WTC11 (cell line): ENCODE data around the gene TSPAN18. TPM values are rescaled to one million over a fixed set of nuclear protein-coding genes. Genes with fewer than 3 reads are reported as not detected.

Experiments used
- ATAC-seq: fragments of 200-7000 bp; cut with Tn5 transposase; 2 replicates; pipeline ENCODE4 v1.10.0; 2021; ENCODE audit warnings: mild to moderate bottlenecking, moderate library complexity
- CTCF ChIA-PET: fragments of 300-600 bp; sonication (Branson Sonifier 250); formaldehyde crosslinking; loops from one replicate; lab custom pipeline; 2021; ENCODE audit warnings: antibody characterized with exemption; lab: Charles Lee
- POLR2A ChIA-PET: fragments of 350-600 bp; sonication (Branson Sonifier 250); formaldehyde crosslinking; loops from one replicate; lab custom pipeline; 2021; ENCODE audit warnings: antibody characterized with exemption; lab: Charles Lee
- DNase-seq: peaks from one replicate; pipeline ENCODE4 v3.0.0; 2021; ENCODE audit warnings: low spot score
- H3K27ac Mint-ChIP-seq: 2 replicates; pipeline ENCODE4 v1.8.0; 2021; ENCODE audit warnings: mixed read lengths
- H3K27me3 Mint-ChIP-seq: 2 replicates; pipeline ENCODE4 v1.8.0; 2021; ENCODE audit warnings: low read depth, mild to moderate bottlenecking, moderate library complexity, mixed read lengths
- H3K36me3 Mint-ChIP-seq: 2 replicates; pipeline ENCODE4 v1.8.0; 2021; ENCODE audit warnings: mixed read lengths
- H3K4me1 Mint-ChIP-seq: 2 replicates; pipeline ENCODE4 v1.8.0; 2022; ENCODE audit warnings: mixed read lengths
- H3K4me3 Mint-ChIP-seq: 2 replicates; pipeline ENCODE4 v1.8.0; 2021; ENCODE audit warnings: mild to moderate bottlenecking, moderate library complexity, mixed read lengths
- H3K9me3 Mint-ChIP-seq: 2 replicates; pipeline ENCODE4 v1.8.0; 2021; ENCODE audit warnings: mixed read lengths
- CDX4 ChIP-seq: fragments of 250-450 bp; sonication (Bioruptor Pico); IDR thresholded peaks from 2 replicates; pipeline ENCODE4 v1.9.0; 2021; ENCODE audit warnings: moderate library complexity, mild to moderate bottlenecking, inconsistent platforms, borderline replicate concordance
- CTCF ChIP-seq: fragments of 200-600 bp; IDR thresholded peaks from 2 replicates; pipeline ENCODE4 v1.8.0; 2022; ENCODE audit warnings: antibody characterized with exemption
- ESRRA ChIP-seq: sonication (generic); formaldehyde crosslinking; IDR thresholded peaks from 2 replicates; pipeline ENCODE4 v1.8.1; 2022; ENCODE audit warnings: mild to moderate bottlenecking, missing genetic modification reagents, borderline replicate concordance
- FOXK1 ChIP-seq: sonication (generic); formaldehyde crosslinking; IDR thresholded peaks from 2 replicates; pipeline ENCODE4 v1.8.0; 2022; ENCODE audit warnings: mild to moderate bottlenecking, moderate library complexity, missing genetic modification reagents
- FOXP4 ChIP-seq: sonication (generic); formaldehyde crosslinking; IDR thresholded peaks from 2 replicates; pipeline ENCODE4 v1.8.0; 2022; ENCODE audit warnings: mild to moderate bottlenecking, missing genetic modification reagents
- GRHL2 ChIP-seq: fragments of 250-450 bp; sonication (Bioruptor Pico); IDR thresholded peaks from 2 replicates; pipeline ENCODE4 v1.8.0; 2022; ENCODE audit warnings: mild to moderate bottlenecking, moderate library complexity; ENCODE audit not compliant: insufficient replicate concordance, severe bottlenecking
- KAT7 ChIP-seq: sonication (generic); formaldehyde crosslinking; IDR thresholded peaks from 2 replicates; pipeline ENCODE4 v1.8.1; 2023; ENCODE audit warnings: missing genetic modification reagents, mild to moderate bottlenecking, borderline replicate concordance
- NR2C2 ChIP-seq: sonication (generic); formaldehyde crosslinking; IDR thresholded peaks from 2 replicates; pipeline ENCODE4 v1.8.0; 2022; ENCODE audit warnings: mild to moderate bottlenecking, missing genetic modification reagents
- PRDM15 ChIP-seq: sonication (generic); formaldehyde crosslinking; IDR thresholded peaks from 2 replicates; pipeline ENCODE4 v1.8.0; 2022; ENCODE audit warnings: missing genetic modification reagents
- PREB ChIP-seq: sonication (generic); formaldehyde crosslinking; IDR thresholded peaks from 2 replicates; pipeline ENCODE4 v1.8.1; 2022; ENCODE audit warnings: mild to moderate bottlenecking, missing genetic modification reagents, moderate library complexity, borderline replicate concordance
- PRRX2 ChIP-seq: fragments of 250-450 bp; sonication (Bioruptor Pico); IDR thresholded peaks from 2 replicates; pipeline ENCODE4 v1.8.0; 2021; ENCODE audit warnings: mild to moderate bottlenecking
- RORB ChIP-seq: fragments of 250-450 bp; sonication (Bioruptor Pico); IDR thresholded peaks from 2 replicates; pipeline ENCODE4 v1.9.0; 2021; ENCODE audit warnings: mild to moderate bottlenecking
- SP1 ChIP-seq: sonication (generic); formaldehyde crosslinking; conservative IDR thresholded peaks from 2 replicates; pipeline ENCODE4 v1.8.1; 2022; ENCODE audit warnings: missing genetic modification reagents
- TCF7 ChIP-seq: sonication (generic); formaldehyde crosslinking; IDR thresholded peaks from 2 replicates; pipeline ENCODE4 v1.8.0; 2022; ENCODE audit warnings: mild to moderate bottlenecking, low read depth, missing genetic modification reagents, moderate library complexity
- USF1 ChIP-seq: sonication (generic); formaldehyde crosslinking; IDR thresholded peaks from 2 replicates; pipeline ENCODE4 v1.8.0; 2022; ENCODE audit warnings: mild to moderate bottlenecking, missing genetic modification reagents
- ZNF219 ChIP-seq: sonication (generic); formaldehyde crosslinking; IDR thresholded peaks from 2 replicates; pipeline ENCODE4 v1.8.0; 2023; ENCODE audit warnings: missing genetic modification reagents, mild to moderate bottlenecking, borderline replicate concordance
- ZNF416 ChIP-seq: fragments of 250-450 bp; sonication (Bioruptor Pico); IDR thresholded peaks from 2 replicates; pipeline ENCODE4 v1.9.0; 2021; ENCODE audit warnings: mild to moderate bottlenecking, inconsistent platforms
- ZNF425 ChIP-seq: fragments of 250-450 bp; sonication (Bioruptor Pico); conservative IDR thresholded peaks from 2 replicates; pipeline ENCODE4 v1.9.0; 2021; ENCODE audit warnings: mild to moderate bottlenecking
- total RNA-seq: library from RNA; stranded (reverse); gene quantifications from 3 replicates; pipeline ENCODE4 v1.2.3, GENCODE V29; 2021

The TSPAN18 gene
- total RNA-seq, 1 experiment from 2014 or later, result 44.7 TPM

- no peak for TF ChIP-seq USF1 (CRISPR knock-in tag)
- no peak for TF ChIP-seq ZNF416 (CRISPR knock-in tag)
- TF ChIP-seq FOXP4 (CRISPR knock-in tag), result no peak
These were observed 33.7 kb downstream of the TSPAN18 start (continued) for GRCh38 chr11:44760477-44760872.

- peaks cover 17% of the 10 kb centered on the region for H3K27me3 Mint-ChIP-seq
- peaks cover 48% of the 10 kb centered on the region for H3K4me1 Mint-ChIP-seq
- peaks cover 20% of the 10 kb centered on the region for H3K36me3 Mint-ChIP-seq
- peak; percentile 66 for DNase-seq
- POLR2A ChIA-PET, result interaction anchor here (0.6 to 1.2 kb wide), 2 partner anchors 138 to 201 kb away, joined by 3 read pairs; no protein-coding TSS in a partner anchor
- 0 out of 2 replicates have a peak overlapping the region, but pooled peaks have one; percentile 3 for H3K27ac Mint-ChIP-seq
- H3K9me3 Mint-ChIP-seq, result peaks cover 15% of the 10 kb centered on the region
- CTCF ChIA-PET, result interaction anchor here (0.6 to 2.0 kb wide), 24 partner anchors 13 to 204 kb away, joined by 3 to 22 read pairs (median 4); no protein-coding TSS in a partner anchor
- TF ChIP-seq KAT7 (no peak), RORB (CRISPR knock-in tag) (no peak), ZNF219 (no peak), CDX4 (CRISPR knock-in tag) (no peak), PRRX2 (CRISPR knock-in tag) (no peak), SP1 (0 out of 2 replicates have a peak, but pooled peaks have one; percentile 28), TCF7 (CRISPR knock-in tag) (no peak), ESRRA (CRISPR knock-in tag) (no peak), ZNF425 (CRISPR knock-in tag) (no peak), CTCF (peak; percentile 57), PRDM15 (peak; percentile 73), NR2C2 (no peak), GRHL2 (no peak), PREB (no peak), FOXK1 (CRISPR knock-in tag) (no peak), USF1 (CRISPR knock-in tag) (no peak)
- no peak overlapping the region for H3K4me3 Mint-ChIP-seq
- peak; percentile 94 for ATAC-seq
These were observed 34.3 kb downstream of the TSPAN18 start for GRCh38 chr11:44760917-44761550.
